Central memory CD4-positive, alpha-beta T cell (primary cell): ENCODE measurements around the gene RAB1A.
"Not testable (repeated sequence)": the region's sequence is repeated elsewhere in the genome, so short reads cannot be mapped to it uniquely, and the experiment has no call there.

Experiments
- DNase-seq: peaks from one replicate; pipeline ENCODE4 v3.0.0; 2022
- total RNA-seq, 3 experiments: gene quantifications; one replicate each; lab custom pipeline; 2026; lab: John Stamatoyannopoulos, UW

The RAB1A gene
- total RNA-seq: 63.8 to 103 (median 83.2) reads per million in 3 experiments

DNA sequence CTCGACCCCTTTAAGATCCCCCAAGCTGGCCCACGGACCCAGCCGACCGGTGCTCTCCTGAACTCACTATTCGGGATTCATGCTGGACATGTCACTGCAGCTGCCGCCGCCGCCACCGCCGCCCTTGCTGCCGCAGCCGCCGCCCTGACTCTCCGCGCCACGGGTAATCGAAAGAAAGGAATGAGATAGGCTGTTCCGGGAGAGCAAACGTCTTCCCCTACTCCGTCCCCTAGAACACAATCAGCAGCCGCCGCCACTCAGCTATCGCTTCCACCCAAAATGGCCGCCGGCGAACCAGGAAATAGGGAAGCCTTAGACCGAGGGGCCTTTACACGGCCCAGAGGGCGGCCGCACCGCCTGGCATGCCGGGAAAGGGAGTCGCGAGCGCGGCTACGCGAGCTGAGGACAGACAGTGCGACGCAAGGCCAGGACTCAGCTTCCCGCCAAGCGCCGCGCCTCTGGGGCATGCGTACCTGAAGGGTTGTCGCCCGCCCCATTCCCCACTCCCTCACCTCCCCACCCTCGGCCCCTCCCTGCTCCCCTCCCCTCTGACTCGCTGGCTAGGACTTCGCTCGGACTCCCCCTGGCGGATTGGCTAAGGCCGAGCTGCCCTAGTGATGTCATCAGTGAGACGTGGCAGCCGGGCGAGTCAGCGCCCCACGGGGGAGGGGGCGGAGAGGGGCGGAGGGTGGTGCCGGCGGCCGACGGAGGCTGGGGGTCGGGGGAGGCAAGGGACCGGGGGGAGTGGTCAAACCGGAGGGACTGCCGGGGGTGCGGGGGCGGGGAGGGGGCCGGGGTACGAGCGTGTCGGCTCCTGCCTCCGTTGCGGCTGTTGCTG lies at the start of gene RAB1A:
Gene RAB1A, minus strand, starts transcription at position 281 of the 838 bp plus-strand sequence. Its CDS starts 191 bp downstream, at position 90.
- peak; percentile 98 for DNase-seq

DNA sequence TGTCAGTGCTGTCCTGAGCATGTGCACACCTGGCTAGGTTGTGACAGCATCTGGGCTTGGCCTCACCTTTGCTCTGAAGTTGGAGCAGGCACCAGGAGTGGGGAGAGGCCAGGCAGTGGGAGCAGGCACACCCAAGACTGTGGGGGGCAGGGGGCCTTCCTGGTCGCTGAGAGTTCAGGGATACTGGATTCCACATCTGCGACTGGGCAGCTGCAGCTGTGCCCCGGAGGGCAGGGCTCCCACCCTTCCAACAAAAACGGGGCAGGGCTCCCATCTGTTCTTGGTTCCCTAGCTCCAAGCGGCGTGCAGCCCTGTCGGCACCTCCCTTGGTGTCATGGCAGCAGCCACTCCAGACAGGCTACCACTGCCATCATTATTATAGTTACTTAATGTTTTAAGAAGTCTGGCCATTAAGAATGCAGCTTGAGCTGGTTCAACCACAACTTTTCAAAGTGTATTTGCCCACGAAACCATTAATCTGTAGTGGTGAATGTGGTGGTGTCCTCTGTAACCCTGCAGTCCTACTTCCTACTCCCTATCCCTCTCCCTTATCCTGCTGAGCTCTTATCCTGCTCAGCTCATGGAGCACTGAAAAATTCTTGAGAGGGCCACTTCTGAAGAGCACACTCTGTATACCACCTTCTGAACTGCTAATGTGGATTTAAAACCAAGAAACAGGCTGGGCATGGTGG lies 48.0 kb upstream of the RAB1A start:
- DNase-seq: no peak

DNA sequence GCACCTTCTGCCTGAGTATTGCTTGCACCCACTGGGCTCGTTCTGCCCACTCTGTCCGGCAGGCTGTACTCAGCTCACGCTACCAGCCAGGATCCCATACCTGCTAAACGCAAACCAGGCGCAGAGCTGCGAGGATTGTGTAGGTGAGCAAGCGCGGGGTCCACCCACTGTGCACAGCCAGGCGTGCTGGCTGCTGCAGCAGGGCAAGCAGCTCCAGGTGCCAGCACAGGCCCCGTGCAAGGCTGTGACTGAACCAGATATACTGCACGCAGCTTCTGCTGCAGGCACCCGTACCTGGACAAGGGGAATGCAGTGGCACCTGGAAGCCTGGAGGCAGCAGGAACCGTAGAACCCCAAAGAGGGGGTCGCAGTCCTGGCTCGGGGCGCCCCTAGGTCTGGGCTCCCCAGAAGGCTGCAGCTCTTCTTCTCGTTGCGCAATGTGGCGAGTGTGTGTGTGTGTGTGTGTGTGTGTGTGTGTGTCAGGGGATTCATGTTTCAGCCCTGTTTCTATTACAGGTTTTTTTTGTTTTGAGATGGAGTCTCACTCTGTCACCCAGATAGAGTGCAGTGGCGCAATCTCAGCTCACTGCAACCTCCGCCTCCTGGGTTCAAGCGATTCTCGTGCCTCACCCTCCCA lies 46.1 kb upstream of the RAB1A start:
- DNase-seq: no peak

DNA sequence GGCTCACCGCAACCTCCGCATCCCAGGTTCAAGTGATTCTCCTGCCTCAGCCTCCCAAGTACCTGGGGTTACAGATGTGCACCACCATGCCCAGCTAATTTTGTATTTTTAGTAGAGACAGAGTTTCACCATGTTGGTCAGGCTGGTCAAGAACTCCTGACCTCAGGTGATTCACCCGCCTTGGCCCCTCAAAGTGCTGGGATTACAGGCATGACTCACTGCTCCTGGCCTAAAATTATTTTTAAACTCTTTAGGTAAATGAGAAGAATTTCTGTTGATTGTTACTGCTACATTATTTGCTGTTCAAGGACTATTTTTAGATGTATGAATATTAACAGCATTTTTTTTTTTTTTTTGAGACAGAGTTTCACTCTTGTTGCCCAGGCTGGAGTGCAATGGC lies 44.1 kb upstream of the RAB1A start:
- DNase-seq: not testable (repeated sequence)

DNA sequence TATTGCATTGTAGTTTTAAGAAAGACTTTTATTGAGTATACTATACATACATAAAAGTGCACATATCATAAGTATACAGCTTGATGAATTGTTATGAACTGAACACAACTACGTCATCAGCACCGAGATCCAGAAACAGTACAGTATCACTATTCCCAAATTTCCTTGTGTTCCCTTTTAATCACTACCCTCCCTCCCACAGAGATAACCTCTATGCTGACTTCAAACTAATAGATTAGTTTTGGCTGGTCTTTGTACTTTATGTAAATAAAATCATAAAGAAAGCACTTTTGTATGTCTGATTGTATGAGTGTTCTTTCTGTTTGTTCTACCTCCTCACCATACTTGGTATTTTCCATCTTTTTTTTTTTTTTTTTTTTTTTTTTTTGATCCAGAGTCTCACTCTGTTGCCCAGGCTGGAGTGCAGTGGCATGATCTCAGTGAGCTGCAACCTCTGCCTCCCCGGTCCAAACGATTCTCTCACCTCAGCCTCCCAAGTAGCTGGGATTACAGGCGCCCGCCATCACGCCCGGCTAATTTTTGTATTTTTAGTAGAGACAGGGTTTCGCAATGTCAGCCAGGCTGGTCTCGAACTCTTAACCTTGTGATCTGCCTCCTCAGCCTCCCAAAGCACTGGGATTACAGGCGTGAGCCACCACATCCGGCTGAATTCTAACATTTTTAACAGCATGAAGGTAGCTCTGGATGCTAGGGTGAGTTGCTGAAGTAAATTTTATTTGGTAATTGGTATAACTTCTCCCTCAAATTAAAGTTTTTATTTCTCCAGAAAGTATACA lies 43.3 kb upstream of the RAB1A start:
- DNase-seq: no peak

DNA sequence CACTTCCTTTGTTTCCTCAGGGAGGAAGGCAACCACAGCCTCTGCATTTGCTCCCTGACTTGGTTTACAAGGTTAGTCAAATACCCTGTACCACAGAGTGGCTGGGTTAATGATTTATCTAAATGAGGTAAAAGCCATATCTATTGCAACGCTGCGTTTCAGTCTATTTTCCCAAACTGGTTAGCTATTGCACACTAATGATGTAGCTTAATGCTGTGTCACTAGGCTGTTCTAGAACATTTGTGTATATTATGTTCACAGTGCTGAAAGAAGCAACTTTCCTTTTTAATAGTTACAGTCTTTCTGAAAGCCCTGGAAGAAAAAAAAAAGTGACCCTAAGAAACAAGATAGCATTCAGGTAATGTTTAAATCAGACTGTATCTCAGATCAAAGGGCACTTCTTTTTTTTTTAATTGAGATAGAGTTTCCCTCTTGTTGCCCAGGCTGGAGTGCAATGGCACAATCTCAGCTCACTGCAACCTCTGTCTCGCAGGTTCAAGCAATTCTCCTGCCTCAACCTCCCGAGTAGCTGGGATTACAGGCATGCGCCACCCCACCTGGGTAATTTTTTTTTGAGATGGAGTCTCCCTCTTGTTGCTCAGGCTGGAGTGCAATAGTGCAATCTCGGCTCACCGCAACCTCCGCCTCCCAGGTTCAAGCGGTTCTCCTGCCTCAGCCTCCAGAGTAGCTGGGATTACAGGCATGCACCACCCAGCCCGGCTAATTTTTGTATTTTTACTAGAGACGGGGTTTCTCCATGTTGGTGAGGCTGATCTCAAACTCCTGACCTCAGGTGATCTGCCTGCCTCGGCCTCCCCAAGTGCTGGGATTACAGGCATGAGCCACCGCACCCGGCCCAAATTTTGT lies 40.9 kb upstream of the RAB1A start:
- DNase-seq: not testable (repeated sequence)

DNA sequence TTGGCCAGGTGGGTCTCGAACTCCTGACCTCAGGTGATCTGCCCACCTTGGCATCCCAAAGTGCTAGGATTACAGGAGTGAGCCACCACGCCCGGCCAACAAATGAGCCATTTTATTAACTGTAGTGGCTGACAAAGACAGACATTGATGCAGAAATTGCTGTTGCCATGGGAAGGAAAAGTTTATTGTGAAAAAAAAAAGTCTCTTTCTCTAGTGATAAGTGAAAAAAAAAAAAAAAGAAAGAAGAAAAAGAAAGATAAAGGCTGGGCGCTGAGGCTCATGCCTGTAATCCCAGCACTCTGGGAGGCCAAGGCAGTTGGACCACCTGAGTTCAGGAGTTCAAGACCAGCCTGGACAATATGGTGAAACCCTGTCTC lies 39.8 kb upstream of the RAB1A start:
- no peak for DNase-seq

DNA sequence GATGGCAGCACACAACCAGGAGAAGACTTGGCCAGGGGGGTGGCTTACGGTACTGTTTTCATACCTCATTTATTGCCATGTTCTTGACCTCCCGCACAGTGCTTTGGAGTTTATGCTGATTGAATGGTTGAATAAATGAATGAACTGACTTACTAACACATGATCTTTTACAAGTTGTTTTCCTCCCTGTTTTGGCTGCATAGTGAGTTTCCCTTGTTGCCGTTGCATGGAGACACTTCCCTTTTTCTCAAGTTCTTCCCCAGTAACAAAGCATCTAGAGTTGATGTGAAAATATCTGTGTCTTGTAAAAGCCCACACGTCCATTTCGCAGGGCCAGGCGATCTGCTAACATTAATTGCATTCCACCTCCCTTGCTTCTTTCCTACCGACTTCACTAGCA lies 35.7 kb upstream of the RAB1A start:
- no peak for DNase-seq

DNA sequence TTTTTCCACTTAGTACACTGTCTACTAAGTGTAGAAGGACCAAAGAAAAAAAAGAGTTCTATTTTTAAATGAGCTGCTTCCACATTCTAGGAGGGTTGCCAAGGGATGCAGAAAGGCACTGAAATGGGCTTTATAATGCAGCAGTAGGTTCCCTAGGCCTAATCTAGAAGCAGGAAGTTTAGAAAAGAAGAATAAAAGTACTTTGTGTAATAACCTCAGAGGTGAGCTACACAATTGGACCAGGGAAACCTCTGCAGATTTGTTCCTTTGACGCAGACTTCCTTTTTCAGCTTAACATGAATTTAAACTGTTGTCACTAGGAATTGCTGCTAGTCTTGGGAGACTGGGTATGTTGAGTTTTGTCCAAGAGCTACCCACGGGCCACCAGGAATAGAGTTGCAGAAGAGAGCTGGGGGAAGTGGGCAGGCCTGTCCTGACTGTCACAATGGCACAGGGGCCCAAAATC lies 34.6 kb upstream of the RAB1A start:
- DNase-seq: no peak

DNA sequence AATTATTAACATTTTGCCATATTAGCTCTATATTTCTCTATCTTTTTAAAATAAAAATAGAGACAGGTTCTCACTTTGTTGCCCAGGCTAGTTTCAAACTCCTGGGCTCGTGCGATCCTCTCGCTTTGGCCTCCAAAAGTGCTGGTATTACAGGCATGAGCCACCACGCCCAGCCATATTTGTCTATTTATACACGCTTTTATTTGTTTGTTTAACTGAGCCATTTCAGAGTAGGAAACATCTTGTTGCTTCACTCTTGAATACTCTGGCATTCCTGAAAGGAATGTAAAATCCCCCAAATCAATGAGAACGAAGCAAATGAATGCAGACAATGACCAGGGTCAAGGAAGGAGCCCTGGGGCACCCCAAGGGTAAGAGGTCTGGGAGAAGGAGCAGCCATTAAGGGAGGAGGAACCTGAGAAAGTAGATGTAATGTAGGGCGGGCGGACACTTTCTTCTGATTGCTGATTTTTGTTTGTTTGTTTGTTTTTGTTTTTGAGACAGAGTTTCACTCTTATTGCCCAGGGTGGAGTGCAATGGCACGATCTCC lies 31.7 kb upstream of the RAB1A start:
- DNase-seq: no peak

DNA sequence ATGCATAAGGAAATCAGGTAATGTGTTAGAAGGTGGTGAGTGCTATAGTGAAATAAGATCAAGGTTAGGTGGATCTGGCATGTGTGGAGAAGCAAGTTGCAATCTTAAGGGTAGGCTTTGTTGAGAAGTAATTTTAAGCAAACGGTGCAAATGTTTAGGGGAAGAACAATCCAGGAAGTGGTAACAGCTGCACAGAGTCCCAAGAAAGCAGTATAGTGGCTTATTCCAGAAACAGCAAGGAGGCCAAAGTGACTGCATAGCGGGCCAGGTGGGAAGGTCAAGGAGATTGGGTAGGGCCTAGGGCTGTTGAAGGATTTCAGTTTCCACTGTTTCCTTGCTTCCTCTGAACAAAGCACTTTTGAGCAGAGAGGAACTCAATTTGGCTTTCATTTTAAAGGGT lies 30.0 kb upstream of the RAB1A start:
- DNase-seq: no peak

DNA sequence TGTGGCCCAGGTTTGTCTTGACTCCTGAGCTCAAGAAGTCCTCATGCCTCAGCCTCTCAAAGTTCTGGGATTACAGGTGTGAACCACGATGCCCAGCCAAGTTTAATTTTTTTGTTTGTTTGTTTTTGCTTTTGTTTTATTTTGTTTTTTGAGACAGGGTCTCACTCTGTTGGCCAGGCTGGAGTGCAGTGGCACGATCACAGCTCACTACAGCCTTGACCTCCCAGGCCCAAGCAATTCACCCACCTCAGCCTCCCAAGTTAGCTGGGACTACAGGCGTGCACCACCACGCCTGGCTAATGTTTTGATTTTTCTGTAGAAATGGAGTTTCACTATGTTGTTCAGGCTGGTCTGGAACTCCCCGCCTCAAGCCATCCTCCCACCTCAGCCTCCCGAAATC lies 29.4 kb upstream of the RAB1A start:
- no peak for DNase-seq

DNA sequence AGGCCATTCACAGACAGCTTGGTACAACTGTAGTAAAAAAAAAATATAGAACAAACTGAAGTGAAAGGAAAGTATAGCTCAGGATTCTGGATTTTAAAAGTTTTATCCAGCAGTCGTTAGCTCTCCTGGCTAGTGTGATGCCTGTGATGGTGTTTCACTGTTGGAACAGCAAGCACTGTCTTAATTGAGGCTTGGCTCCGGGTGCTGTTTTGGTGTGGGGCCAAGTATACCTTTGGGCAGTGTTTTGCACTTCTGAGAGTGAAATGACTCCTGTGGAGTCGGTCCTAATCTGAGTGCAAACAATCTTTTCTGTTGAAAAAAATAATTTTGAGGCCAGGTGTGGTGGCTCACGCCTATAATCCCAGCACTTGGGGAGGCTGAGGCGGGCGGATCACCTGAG lies 28.7 kb upstream of the RAB1A start:
- no peak for DNase-seq

DNA sequence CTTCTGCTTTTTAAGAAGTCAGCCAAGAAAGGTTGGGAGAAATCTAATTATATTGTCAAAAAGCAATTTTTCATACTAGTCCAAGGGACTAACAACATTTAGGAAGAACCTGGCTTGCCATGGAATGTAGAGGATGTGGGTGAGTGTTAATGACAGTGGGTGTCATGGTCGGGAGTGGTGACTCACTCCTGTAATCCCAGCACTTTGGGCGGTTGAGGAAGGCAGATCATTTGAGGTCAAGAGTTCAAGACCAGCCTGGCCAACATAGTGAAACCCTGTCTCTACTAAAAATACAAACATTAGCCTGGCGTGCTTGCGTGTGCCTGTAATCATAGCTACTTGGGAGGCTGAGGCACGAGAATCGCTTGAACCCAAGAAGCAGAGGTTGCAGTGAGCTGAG lies 27.9 kb upstream of the RAB1A start:
- not testable (repeated sequence) for DNase-seq

DNA sequence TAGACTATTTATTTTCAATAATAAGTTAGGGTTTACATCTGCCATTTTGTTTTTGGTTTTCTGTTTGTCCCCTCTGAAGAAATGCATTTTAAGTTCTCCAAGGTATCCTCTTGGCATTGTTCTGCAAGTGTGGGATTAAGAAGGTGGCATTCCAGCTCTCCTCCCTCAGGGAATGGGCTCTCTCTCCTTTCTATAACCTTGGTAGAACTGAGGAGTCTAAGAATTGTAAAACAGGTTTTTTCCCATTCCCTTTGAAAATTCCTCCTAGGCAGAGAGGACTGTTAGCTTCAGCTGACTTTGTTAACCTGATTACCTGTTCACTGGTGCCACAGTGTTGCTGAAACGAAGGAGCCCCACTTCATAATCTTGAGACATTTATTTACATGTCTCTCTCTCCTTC lies 26.1 kb upstream of the RAB1A start:
- no peak for DNase-seq

DNA sequence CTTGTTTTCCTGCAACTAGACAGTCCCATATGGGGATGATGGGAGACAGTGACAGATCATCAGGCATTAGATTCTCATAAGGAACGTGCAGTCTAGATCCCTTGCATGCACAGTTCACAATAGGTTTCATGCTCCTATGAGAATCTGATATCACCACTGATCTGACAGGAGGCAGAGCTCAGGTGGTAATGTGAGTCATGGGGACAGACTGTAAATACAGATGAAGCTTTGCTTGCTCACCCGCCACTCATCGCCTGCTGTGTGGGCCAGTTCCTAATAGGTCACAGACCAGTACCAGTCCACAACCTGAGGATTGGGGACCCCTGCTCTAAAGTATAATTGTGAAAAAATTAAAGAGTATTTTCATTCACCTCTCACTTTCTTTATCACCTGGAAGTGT lies 23.6 kb upstream of the RAB1A start:
- no peak for DNase-seq

DNA sequence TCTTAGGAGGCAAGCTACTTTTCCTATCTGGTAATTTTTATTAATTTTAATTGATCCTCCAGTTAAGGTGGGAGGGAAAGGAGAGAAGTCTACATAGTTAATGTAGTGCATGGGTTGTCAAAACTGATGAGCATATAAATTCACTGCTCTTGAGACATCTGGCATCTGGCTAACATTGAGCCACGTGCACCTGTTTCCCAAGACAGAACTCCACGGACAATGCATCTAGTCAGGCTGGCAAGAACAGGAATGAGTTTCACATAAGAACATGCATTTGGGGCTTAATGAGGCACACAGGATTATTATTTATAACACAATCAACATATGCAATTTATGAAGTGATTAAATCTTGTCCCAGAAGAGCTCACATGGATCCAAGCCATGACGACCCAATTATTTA lies 16.2 kb upstream of the RAB1A start:
- DNase-seq: no peak

DNA sequence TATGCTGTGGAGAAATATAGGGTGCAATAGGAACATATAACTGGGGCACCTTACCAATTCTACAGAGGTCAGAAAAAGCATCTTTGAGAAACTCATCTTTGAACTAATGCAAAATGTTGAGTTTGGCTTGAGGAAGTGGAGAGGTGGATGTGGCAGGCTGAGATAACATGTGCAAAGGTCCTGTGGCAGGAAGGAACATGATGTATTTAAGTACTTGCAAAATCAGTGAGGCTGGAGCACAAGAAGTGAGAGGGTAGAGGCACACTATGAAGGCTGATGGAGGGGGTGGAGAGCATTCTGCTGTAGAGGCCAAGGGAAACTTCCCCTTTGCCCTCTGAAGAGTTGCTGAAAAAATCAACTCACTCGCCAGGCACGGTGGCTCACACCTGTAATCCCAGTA lies 14.7 kb upstream of the RAB1A start:
- DNase-seq: no peak

DNA sequence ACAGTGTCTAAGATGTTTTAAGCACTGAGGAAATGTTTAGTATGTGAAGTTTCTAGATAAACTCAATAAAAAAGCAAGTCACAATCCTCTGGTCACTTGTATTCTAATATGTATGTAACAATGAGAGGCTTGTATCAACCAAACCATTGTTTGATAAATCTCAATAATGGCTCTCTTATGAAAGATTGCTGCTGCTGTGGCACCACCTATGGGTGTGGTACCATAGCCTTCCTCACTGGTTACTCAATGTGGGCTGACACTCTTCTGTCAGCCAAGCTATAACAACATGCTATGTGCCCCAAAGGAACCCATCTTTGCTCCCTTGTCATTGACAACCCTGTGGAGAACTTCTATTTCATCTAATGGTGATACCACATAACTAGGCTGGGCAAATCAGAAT lies 12.6 kb upstream of the RAB1A start:
- no peak for DNase-seq

DNA sequence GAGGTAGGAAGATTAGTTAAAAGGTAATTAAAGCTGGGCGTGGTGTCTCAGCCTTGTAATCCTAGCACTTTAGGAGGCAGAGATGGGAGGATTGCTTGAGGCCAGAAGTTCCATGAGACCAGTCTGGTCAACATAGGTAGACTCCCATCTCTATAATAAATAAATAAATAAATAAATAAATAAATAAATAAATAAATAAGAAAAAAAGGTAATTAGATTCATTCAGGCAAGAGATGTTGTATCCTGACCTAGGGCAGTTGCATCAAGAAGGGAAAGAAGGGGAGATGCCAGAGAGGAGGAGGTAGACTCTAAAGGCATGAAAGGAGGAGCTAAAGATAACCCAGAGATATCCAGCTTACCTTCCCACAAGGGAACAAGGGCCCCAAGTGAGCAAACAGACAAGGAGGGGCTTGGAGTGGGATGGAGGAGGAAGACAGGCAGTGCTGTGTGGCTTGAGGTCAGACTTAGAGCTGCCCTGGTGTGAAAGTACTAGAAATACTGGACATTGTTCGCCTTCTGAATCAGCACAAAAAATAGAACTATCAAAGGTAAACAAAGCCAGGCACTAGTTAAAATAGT lies 7.4 kb upstream of the RAB1A start:
- no peak for DNase-seq

DNA sequence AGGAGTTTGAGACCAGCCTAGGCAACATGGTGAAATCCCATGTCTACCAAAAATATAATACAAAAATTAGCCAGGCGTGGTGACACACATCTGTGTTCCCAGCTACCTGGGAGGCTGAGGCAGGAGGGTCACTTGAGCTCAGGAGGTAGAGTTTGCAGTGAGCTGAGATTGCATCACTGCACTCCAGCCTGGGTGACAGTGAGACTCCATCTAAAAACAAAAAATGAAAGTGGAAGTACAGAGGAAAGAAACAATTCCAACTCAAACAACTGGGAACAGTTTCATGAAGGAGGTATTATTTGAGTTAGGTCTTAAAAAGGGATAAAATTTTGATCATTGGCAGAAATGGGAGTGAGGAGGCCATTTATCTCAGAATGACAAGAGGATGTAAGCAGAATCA lies 6.3 kb upstream of the RAB1A start:
- DNase-seq: no peak
